Gastroesophageal sphincter (tissue), 3 donors: ENCODE results near the gene FYB2.

Source experiments
- EP300 ChIP-seq: sonication (generic); formaldehyde crosslinking; IDR thresholded peaks from one replicate; pipeline ENCODE4 v1.6.1; 2017; ENCODE audit warnings: antibody characterized with exemption, mild to moderate bottlenecking
- POLR2A ChIP-seq, 2 donors: fragments of 450-650 bp; IDR thresholded peaks; one replicate each; pipeline ENCODE4 v1.6.1; 2017; ENCODE audit warnings: antibody characterized with exemption in 2 of 2, mild to moderate bottlenecking in 2 of 2, moderate library complexity in 1 of 2
- POLR2AphosphoS5 ChIP-seq: sonication (generic); formaldehyde crosslinking; IDR thresholded peaks from one replicate; pipeline ENCODE4 v1.6.1; 2017; ENCODE audit warnings: antibody characterized with exemption
- TF ChIP-seq, protein P1 (sequence below), 4 experiments: fragments of 200-600 bp in 2 of 4; fragments of 450-650 bp in 2 of 4; sonication (generic) in 1 of 4; IDR thresholded peaks; one replicate each; pipeline ENCODE4 v1.5.1; 2017 to 2019; ENCODE audit warnings: antibody characterized with exemption in 4 of 4, mild to moderate bottlenecking in 2 of 4, moderate library complexity in 2 of 4

GRCh38 chr1:56670350-56670749, 148.9 kb downstream of the FYB2 start:
- TF ChIP-seq, protein P1, sequence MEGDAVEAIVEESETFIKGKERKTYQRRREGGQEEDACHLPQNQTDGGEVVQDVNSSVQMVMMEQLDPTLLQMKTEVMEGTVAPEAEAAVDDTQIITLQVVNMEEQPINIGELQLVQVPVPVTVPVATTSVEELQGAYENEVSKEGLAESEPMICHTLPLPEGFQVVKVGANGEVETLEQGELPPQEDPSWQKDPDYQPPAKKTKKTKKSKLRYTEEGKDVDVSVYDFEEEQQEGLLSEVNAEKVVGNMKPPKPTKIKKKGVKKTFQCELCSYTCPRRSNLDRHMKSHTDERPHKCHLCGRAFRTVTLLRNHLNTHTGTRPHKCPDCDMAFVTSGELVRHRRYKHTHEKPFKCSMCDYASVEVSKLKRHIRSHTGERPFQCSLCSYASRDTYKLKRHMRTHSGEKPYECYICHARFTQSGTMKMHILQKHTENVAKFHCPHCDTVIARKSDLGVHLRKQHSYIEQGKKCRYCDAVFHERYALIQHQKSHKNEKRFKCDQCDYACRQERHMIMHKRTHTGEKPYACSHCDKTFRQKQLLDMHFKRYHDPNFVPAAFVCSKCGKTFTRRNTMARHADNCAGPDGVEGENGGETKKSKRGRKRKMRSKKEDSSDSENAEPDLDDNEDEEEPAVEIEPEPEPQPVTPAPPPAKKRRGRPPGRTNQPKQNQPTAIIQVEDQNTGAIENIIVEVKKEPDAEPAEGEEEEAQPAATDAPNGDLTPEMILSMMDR (IDR thresholded peaks at IDR 0.05) = no peak
- no peak for TF ChIP-seq POLR2A (IDR thresholded peaks at IDR 0.05)
- no peak for TF ChIP-seq EP300
- TF ChIP-seq POLR2AphosphoS5 = no peak
